ENCODE measurements around the gene C15orf39. TPM values are rescaled to one million over a fixed set of nuclear protein-coding genes. Genes with fewer than 3 reads are reported as not detected.

The C15orf39 gene
- total and polyA plus RNA-seq, 2 of the 13 experiments (the other 11 are each of a cell fraction or from before 2014, with no cell fraction given): 6.2 to 13.5 TPM

DNA sequence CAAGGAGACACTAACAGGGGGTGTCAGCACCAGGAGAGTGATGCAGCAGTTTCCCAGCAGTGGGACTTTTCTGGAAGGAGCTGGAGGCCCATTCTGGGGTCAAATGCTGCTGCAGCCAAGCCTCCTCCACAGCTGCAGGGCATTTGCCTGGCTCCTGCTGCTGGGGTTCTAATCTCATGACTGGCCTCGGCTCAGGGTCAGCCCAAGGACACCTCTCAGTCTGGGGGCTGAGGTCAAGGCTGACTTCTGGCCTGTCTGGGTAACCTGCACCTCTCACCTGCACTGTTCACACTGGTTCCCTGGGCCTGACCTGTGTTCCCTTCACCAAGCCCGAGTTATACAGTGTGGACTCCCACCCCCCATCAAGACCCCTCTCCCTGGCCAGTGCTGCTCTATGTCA lies 10.4 kb upstream of the C15orf39 start (continued):
- TF ChIP-seq, protein P1, sequence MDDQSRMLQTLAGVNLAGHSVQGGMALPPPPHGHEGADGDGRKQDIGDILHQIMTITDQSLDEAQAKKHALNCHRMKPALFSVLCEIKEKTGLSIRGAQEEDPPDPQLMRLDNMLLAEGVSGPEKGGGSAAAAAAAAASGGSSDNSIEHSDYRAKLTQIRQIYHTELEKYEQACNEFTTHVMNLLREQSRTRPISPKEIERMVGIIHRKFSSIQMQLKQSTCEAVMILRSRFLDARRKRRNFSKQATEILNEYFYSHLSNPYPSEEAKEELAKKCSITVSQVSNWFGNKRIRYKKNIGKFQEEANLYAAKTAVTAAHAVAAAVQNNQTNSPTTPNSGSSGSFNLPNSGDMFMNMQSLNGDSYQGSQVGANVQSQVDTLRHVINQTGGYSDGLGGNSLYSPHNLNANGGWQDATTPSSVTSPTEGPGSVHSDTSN (CRISPR knock-in tag; IDR thresholded peaks at IDR 0.05; ENCODE audit: borderline replicate concordance): no peak
- TF ChIP-seq RARA (CRISPR knock-in tag; IDR thresholded peaks at IDR 0.05) (peak; percentile 36; the same call in 1 of the 2 replicates), ESRRA (CRISPR knock-in tag; IDR thresholded peaks at IDR 0.05; ENCODE audit: low read depth) (peak; percentile 91), ZNF598 (CRISPR knock-in tag; IDR thresholded peaks at IDR 0.05; ENCODE audit: borderline replicate concordance) (no peak), NR2F1 (CRISPR knock-in tag; IDR thresholded peaks at IDR 0.05) (0 out of 4 replicates have a peak, but pooled peaks of 1 of the 2 experiments have one; percentile 16), ISX (CRISPR knock-in tag; conservative IDR thresholded peaks at IDR 0.05) (no peak), RXRA (CRISPR knock-in tag; IDR thresholded peaks at IDR 0.05) (peak; percentile 43; the same call in 1 of the 2 replicates)

DNA sequence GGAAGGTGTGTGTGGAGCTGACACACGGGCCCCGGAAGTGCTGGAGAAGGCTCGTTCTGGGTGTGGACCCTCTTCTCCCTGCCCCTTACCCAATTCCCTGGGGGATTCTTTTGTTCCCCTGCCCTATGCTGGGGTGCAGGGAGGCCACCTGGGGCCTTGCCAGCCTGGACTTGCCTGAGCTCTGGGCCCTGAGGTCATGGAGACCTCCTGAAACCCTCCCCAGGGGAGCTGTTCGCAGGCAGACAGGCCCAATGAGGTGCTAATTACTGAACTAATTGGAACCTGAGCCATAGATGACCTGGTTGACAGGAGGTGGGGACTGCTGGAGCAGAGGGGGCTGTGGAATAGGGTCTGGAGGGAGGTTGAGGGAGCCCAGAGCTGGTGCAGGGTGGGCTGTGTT lies 9.4 kb upstream of the C15orf39 start:
- TF ChIP-seq ELF1 (CRISPR knock-in tag; IDR thresholded peaks at IDR 0.05): peak; percentile 33; the same call in 1 of the 2 replicates
- TF ChIP-seq PLRG1 (conservative IDR thresholded peaks at IDR 0.05): no peak
- CTCF ChIA-PET (ENCODE audit: low intra/inter-chr PET ratio, low total read pairs): no interaction called here
- in situ Hi-C loops (cut with HindIII; ENCODE audit: extremely low pct_ligation_motif_present, low pct_unique_long_range_greater_than_20kb): no loop called here

More for the DNA sequence above, 9.4 kb upstream of the C15orf39 start:
- DNase-seq (ENCODE audit: low spot score) (no peak), ATAC-seq (no peak), FAIRE-seq (no peak)
- Histone ChIP-seq H3K27ac (ENCODE audit: extremely low read length, insufficient read depth, low read length) (no peak overlapping the region), H4K20me1 (ENCODE audit: insufficient read depth, low read length) (no peaks in the 10 kb centered on the region), H3K79me2 (ENCODE audit: insufficient read depth, low read length) (no peaks in the 10 kb centered on the region), H3K36me3 (replicated peaks in 1 of 2; ENCODE audit: control insufficient read depth in 1 of 2, insufficient read depth in 2 of 2, low read length in 2 of 2) (no peaks in the 10 kb centered on the region), H3K4me2 (ENCODE audit: low read depth, low read length) (peak overlapping the region; percentile 57), H3K4me3 (replicated peaks in 1 of 3; ENCODE audit: insufficient read depth in 1 of 3, low read depth in 2 of 3, low read length in 3 of 3) (peak overlapping the region; percentile 4 to 20 (median 11); a peak in 1 of 6 replicates), H3K27me3 (ENCODE audit: control insufficient read depth in 1 of 2, insufficient read depth in 2 of 2, low read length in 2 of 2) (no peaks in the 10 kb centered on the region), H3K4me1 (ENCODE audit: insufficient read depth, low read length) (peaks cover 60% of the 10 kb centered on the region), H3K9ac (ENCODE audit: insufficient read depth, low read depth, low read length) (peak overlapping the region; percentile 41; the same call in 1 of the 2 replicates), H3K9me3 (ENCODE audit: low read length) (peaks cover 10% of the 10 kb centered on the region), H2AFZ (ENCODE audit: low read length) (no peak overlapping the region)
- POLR2A ChIA-PET: interaction anchor here (0.5 to 2.8 kb wide), 7 partner anchors 9 to 1144 kb away, joined by 3 to 12 read pairs (median 6); partner anchors contain the start of genes C15orf39, ISL2 and PPCDC
- no TSS peak for BruUV-seq (replicated peaks)
- intact Hi-C loops (cut with micrococcal nuclease; ENCODE audit: unreplicated experiment): no loop called here
- 37% methylated on average over 2 of the region's 4 CpGs for WGBS (ENCODE audit: low lambda C conversion rate)

Measured in HepG2 (cell line).